Measurements from ENCODE around the gene TTC21A.

TTC21A gene

DNA sequence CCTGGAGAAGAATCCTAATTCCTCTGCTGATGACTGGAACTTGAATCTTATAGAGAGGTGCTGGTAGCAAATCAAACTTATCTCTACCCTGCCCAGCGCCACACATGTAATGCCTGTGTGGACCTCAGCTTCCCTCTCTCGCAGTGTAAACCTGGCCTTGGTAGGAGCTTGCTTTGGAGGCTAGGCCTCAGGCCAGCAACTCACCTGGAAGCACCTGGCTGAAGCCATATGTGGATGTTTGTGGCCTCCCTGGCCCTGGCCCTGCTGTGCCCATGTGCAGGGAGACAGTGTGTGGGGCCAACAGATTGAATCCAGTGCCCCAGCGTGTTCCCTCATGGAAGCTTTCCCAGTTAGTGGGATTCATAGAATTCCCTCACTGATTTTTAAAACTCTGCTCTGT lies 8.4 kb downstream of the TTC21A start:
- no peak for FAIRE-seq
- no peak for DNase-seq (ENCODE audit: insufficient read length, low spot score)

DNA sequence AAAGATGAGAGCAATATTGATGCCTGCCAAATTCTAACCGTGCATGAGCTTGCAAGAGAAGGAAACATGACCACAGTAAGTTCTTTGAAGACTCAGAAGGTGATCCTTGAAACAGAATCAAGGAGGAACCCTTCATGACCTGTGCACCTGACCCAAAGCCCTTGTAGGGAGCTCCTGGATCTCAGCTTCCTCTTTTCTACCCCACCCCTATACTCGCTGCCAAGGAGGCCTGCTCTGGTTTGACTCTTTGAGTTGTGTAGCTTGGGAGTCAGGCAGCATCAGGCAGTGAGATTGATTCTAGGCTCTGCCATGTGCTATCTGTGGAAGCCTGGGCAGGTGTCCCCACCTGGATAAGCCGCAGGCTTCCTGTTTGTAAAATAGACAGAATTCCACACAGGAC lies 10.6 kb downstream of the TTC21A start:
- FAIRE-seq (no peak), DNase-seq (ENCODE audit: insufficient read length, low spot score) (no peak)
- TF ChIP-seq CTCF (IDR thresholded peaks at IDR 0.05; ENCODE audit: insufficient read depth, missing control alignments), result no peak

More for the DNA sequence above, 8.4 kb downstream of the TTC21A start:
- no peak for TF ChIP-seq CTCF (IDR thresholded peaks at IDR 0.05; ENCODE audit: insufficient read depth, missing control alignments)

- FAIRE-seq, result no peak
- no peak for TF ChIP-seq CTCF (IDR thresholded peaks at IDR 0.05; ENCODE audit: insufficient read depth, missing control alignments)
These were observed 11.6 kb downstream of the TTC21A start for GRCh38 chr3:39118931-39119660.

GRCh38 chr3:39121621-39122020 lies 14.1 kb downstream of the TTC21A start:
- no peak for FAIRE-seq
- TF ChIP-seq CTCF (IDR thresholded peaks at IDR 0.05; ENCODE audit: insufficient read depth, missing control alignments), result no peak
- DNase-seq (ENCODE audit: insufficient read length, low spot score), result no peak

More at GRCh38 chr3:39118931-39119660, 11.6 kb downstream of the TTC21A start:
- no peak for DNase-seq (ENCODE audit: insufficient read length, low spot score)

GRCh38 chr3:39122813-39123212 lies 15.3 kb downstream of the TTC21A start:
- TF ChIP-seq CTCF (IDR thresholded peaks at IDR 0.05; ENCODE audit: insufficient read depth, missing control alignments), result no peak
- no peak for FAIRE-seq

GRCh38 chr3:39124876-39125840 lies 17.7 kb downstream of the TTC21A start:
- DNase-seq (ENCODE audit: insufficient read length, low spot score) (no peak), FAIRE-seq (no peak)
- TF ChIP-seq CTCF (IDR thresholded peaks at IDR 0.05; ENCODE audit: insufficient read depth, missing control alignments), result no peak

More at GRCh38 chr3:39122813-39123212, 15.3 kb downstream of the TTC21A start:
- DNase-seq (ENCODE audit: insufficient read length, low spot score), result no peak

Data from D721Med (cell line).